Activated CD4-positive, alpha-beta T cell treated with anti-CD3 and anti-CD28 coated beads, Interleukin-2, amount 10 ng/mL, durations not matched to agents 7 days and 5 days (primary cell): ENCODE measurements around the gene COL26A1. TPM values are rescaled to one million over a fixed set of nuclear protein-coding genes. Genes with fewer than 3 reads are reported as not detected.

Experiments used
- CTCF ChIA-PET: fragments of 350-600 bp; sonication (Branson Sonifier 250); formaldehyde crosslinking; loops from one replicate; lab custom pipeline; 2021; ENCODE audit warnings: antibody characterized with exemption; lab: Charles Lee
- POLR2A ChIA-PET: fragments of 350-600 bp; sonication (Branson Sonifier 250); formaldehyde crosslinking; loops from one replicate; lab custom pipeline; 2021; ENCODE audit warnings: antibody characterized with exemption; lab: Charles Lee
- DNase-seq: peaks from one replicate; pipeline ENCODE4 v3.0.0-alpha.2; 2020
- H3K27ac Mint-ChIP-seq: one replicate; pipeline ENCODE4 v1.8.0; 2021; ENCODE audit warnings: mild to moderate bottlenecking, moderate library complexity, mixed read lengths
- H3K27me3 Mint-ChIP-seq: one replicate; pipeline ENCODE4 v1.8.0; 2021; ENCODE audit warnings: mixed read lengths
- H3K36me3 Mint-ChIP-seq: one replicate; pipeline ENCODE4 v1.8.0; 2021; ENCODE audit warnings: low read depth, mixed read lengths
- H3K4me1 Mint-ChIP-seq: one replicate; pipeline ENCODE4 v1.8.0; 2021; ENCODE audit warnings: mixed read lengths
- H3K4me3 Mint-ChIP-seq: one replicate; pipeline ENCODE4 v1.8.0; 2021; ENCODE audit warnings: mild to moderate bottlenecking, moderate library complexity, mixed read lengths
- H3K9me3 Mint-ChIP-seq: one replicate; pipeline ENCODE4 v1.8.0; 2021; ENCODE audit warnings: mixed read lengths
- total RNA-seq, 2 experiments: library from RNA; stranded (reverse); gene quantifications; one replicate each; pipeline ENCODE4 v1.2.3, GENCODE V29; 2021

COL26A1 gene
- total RNA-seq, 2 experiments from 2014 or later: not detected

- Mint-ChIP-seq H3K27me3 (peaks cover 11% of the 10 kb centered on the region), H3K36me3 (no peaks in the 10 kb centered on the region), H3K27ac (no peak overlapping the region), H3K4me1 (no peaks in the 10 kb centered on the region), H3K9me3 (peaks cover 14% of the 10 kb centered on the region), H3K4me3 (no peak overlapping the region)
- CTCF ChIA-PET: no interaction called here
- POLR2A ChIA-PET: no interaction called here
- DNase-seq: no peak
These were observed 214.3 kb downstream of the COL26A1 start for GRCh38 chr7:101576998-101577397.

- Mint-ChIP-seq H3K9me3 (peaks cover 5% of the 10 kb centered on the region), H3K27ac (no peak overlapping the region), H3K27me3 (peaks cover 6% of the 10 kb centered on the region), H3K4me1 (no peaks in the 10 kb centered on the region), H3K4me3 (no peak overlapping the region), H3K36me3 (no peaks in the 10 kb centered on the region)
- CTCF ChIA-PET: interaction anchor here (0.7 kb wide), 1 partner anchor 434 kb away, joined by 4 read pairs; no protein-coding TSS in a partner anchor
- POLR2A ChIA-PET: no interaction called here
- no peak for DNase-seq
These were observed 215.9 kb downstream of the COL26A1 start for GRCh38 chr7:101578552-101578951.

GRCh38 chr7:101580596-101580995 is 217.9 kb downstream of the COL26A1 start:
- H3K27me3 Mint-ChIP-seq: peaks cover 2% of the 10 kb centered on the region
- H3K4me1 Mint-ChIP-seq: no peaks in the 10 kb centered on the region
- CTCF ChIA-PET: interaction anchor here (0.7 kb wide), 1 partner anchor 805 kb away, joined by 3 read pairs; no protein-coding TSS in a partner anchor
- H3K4me3 Mint-ChIP-seq: no peak overlapping the region
- POLR2A ChIA-PET: no interaction called here
- peaks cover 2% of the 10 kb centered on the region for H3K9me3 Mint-ChIP-seq
- DNase-seq: no peak
- no peak overlapping the region for H3K27ac Mint-ChIP-seq
- no peaks in the 10 kb centered on the region for H3K36me3 Mint-ChIP-seq

DNA sequence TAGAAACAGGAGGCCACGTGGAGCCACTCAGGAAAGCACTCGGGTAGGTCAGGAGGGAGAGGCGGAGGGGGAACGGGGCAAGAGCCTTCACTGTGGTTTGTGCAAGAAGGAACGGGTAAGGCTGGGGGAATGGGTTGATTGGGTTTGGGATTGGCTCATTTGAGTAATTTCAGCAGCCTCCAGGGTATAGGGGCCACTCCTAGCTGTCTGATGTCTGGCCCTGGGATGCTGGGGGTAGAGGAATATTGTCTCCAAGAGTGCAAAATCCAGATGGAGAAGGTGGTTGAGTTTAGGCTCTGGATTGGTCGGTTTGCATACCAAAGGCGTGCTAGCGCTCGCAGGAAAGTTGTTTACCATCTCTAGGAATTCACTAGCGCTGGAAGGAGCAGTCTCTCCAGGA is 219.2 kb downstream of the COL26A1 start:
- no peak for DNase-seq
- no peak overlapping the region for H3K4me3 Mint-ChIP-seq
- no peak overlapping the region for H3K27ac Mint-ChIP-seq
- CTCF ChIA-PET: interaction anchor here (0.6 kb wide), 1 partner anchor 537 kb away, joined by 3 read pairs; no protein-coding TSS in a partner anchor
- H3K4me1 Mint-ChIP-seq: no peaks in the 10 kb centered on the region
- H3K9me3 Mint-ChIP-seq: peaks cover 2% of the 10 kb centered on the region
- H3K36me3 Mint-ChIP-seq: no peaks in the 10 kb centered on the region
- H3K27me3 Mint-ChIP-seq: peaks cover 2% of the 10 kb centered on the region
- POLR2A ChIA-PET: no interaction called here

DNA sequence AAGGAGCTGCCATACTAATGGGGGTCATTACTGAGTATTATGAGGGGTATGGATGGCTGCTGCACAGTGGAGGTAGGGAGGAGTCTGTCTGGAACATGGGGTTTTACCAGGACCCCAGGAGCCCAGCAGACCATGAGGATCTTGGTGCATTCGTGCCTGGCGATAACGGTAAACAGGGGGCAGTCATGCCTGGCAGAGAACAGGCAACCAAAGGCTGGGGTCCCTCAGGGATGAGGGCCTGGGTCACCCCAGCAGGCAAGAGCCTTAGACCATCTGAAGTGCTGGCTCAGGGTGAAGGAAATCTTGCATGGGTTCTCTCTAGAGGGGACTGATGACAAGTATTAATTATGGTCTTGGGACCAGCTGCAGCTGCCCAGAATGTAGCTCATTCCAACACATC is 220.3 kb downstream of the COL26A1 start:
- CTCF ChIA-PET: no interaction called here
- no peak for DNase-seq
- Mint-ChIP-seq H3K4me3 (no peak overlapping the region), H3K4me1 (no peaks in the 10 kb centered on the region), H3K27ac (no peak overlapping the region), H3K27me3 (peaks cover 2% of the 10 kb centered on the region), H3K36me3 (no peaks in the 10 kb centered on the region), H3K9me3 (peaks cover 2% of the 10 kb centered on the region)
- POLR2A ChIA-PET: no interaction called here

- ChIA-PET CTCF (interaction anchor here (1.0 kb wide), 1 partner anchor 26 kb away, joined by 3 read pairs; no protein-coding TSS in a partner anchor), POLR2A (no interaction called here)
- Mint-ChIP-seq H3K9me3 (no peaks in the 10 kb centered on the region), H3K36me3 (no peaks in the 10 kb centered on the region), H3K27me3 (no peaks in the 10 kb centered on the region), H3K27ac (no peak overlapping the region), H3K4me3 (no peak overlapping the region), H3K4me1 (no peaks in the 10 kb centered on the region)
- no peak for DNase-seq
These were observed 223.6 kb downstream of the COL26A1 start for GRCh38 chr7:101586078-101586905.

GRCh38 chr7:101586906-101587677 is 224.4 kb downstream of the COL26A1 start:
- no peaks in the 10 kb centered on the region for H3K36me3 Mint-ChIP-seq
- H3K27ac Mint-ChIP-seq: no peak overlapping the region
- H3K27me3 Mint-ChIP-seq: no peaks in the 10 kb centered on the region
- H3K4me3 Mint-ChIP-seq: no peak overlapping the region
- DNase-seq: no peak
- CTCF ChIA-PET: interaction anchor here (1.0 kb wide), 1 partner anchor 27 kb away, joined by 3 read pairs; no protein-coding TSS in a partner anchor
- H3K4me1 Mint-ChIP-seq: no peaks in the 10 kb centered on the region
- H3K9me3 Mint-ChIP-seq: no peaks in the 10 kb centered on the region
- POLR2A ChIA-PET: no interaction called here

DNA sequence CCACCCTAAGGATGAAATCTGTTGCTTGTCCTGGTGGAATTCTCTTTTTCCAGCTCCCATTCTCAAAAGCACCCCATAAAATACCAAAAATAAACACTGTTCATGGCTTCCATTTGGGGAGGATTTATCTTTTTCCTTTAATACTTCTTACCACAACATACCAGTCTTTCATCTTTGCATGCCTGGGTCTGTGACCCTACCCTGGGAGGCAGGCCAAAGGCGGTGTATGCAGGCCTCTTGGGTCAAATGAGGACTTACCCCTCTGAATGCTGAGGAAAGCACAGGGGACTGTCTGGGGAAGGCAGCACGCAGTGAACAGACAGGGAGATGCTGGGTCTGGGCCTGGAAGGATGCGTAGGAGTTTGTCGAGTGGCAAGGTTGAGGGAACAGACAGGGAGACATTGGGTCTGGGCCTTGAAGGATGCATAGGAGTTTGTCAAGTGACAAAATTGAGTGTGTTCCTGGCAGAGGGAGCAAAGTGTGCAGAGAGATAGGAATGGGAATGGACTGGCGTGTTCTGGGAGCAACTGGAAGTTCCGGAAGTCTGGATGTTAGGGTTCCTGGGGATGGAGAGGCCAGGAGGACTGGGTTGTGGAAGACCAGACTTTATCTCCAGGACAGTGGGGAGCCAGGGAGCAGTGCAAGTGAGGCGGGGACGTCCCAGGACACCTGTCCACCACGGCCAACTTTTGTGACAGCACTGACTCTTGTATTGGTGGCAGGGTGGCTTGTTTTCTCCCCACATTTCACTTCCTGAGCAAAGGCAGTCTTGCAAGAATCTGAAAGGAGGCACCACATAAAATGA is 225.7 kb downstream of the COL26A1 start:
- CTCF ChIA-PET: no interaction called here
- DNase-seq: no peak
- Mint-ChIP-seq H3K27ac (no peak overlapping the region), H3K4me3 (no peak overlapping the region), H3K4me1 (no peaks in the 10 kb centered on the region), H3K36me3 (no peaks in the 10 kb centered on the region), H3K27me3 (no peaks in the 10 kb centered on the region), H3K9me3 (no peaks in the 10 kb centered on the region)
- POLR2A ChIA-PET: no interaction called here

DNA sequence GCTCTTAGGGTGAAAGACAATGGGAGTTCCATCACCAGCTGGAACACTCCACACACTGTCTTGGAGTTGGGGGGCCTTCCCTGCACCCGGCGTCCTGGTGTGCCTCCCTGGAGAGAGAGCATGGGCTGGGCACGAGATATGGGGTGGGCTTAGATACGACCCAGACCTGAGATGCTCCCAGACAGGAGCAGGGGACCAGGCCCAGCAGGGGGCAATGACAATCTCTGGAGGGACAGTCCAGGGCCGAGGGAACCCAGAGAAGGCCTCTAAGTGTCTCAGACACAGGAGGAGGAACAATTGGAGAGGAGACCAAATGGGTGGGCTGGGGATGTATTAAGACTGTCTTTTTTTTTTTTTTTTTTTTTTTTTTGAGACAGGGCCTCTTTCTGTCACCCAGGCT is 226.4 kb downstream of the COL26A1 start:
- Mint-ChIP-seq H3K27me3 (no peaks in the 10 kb centered on the region), H3K4me3 (no peak overlapping the region), H3K4me1 (no peaks in the 10 kb centered on the region), H3K36me3 (no peaks in the 10 kb centered on the region), H3K9me3 (no peaks in the 10 kb centered on the region), H3K27ac (no peak overlapping the region)
- ChIA-PET CTCF (interaction anchor here (0.6 kb wide), 1 partner anchor 430 kb away, joined by 3 read pairs; no protein-coding TSS in a partner anchor), POLR2A (no interaction called here)
- no peak for DNase-seq

- Mint-ChIP-seq H3K9me3 (no peaks in the 10 kb centered on the region), H3K4me1 (no peaks in the 10 kb centered on the region), H3K27me3 (no peaks in the 10 kb centered on the region), H3K4me3 (no peak overlapping the region), H3K36me3 (no peaks in the 10 kb centered on the region), H3K27ac (no peak overlapping the region)
- DNase-seq: no peak
- ChIA-PET POLR2A (no interaction called here), CTCF (no interaction called here)
These were observed 227.4 kb downstream of the COL26A1 start for GRCh38 chr7:101589976-101590662.

- no peaks in the 10 kb centered on the region for H3K27me3 Mint-ChIP-seq
- no peaks in the 10 kb centered on the region for H3K36me3 Mint-ChIP-seq
- no peaks in the 10 kb centered on the region for H3K4me1 Mint-ChIP-seq
- H3K4me3 Mint-ChIP-seq: no peak overlapping the region
- CTCF ChIA-PET: no interaction called here
- POLR2A ChIA-PET: no interaction called here
- no peak for DNase-seq
- H3K9me3 Mint-ChIP-seq: no peaks in the 10 kb centered on the region
- H3K27ac Mint-ChIP-seq: no peak overlapping the region
These were observed 228.2 kb downstream of the COL26A1 start for GRCh38 chr7:101590663-101591435.
